ENCODE data around the gene SLAMF6. TPM values are rescaled to one million over a fixed set of nuclear protein-coding genes. Genes with fewer than 3 reads are reported as not detected.

SLAMF6 gene
- total RNA-seq, 1 donor from 2014 or later = not detected

DNA sequence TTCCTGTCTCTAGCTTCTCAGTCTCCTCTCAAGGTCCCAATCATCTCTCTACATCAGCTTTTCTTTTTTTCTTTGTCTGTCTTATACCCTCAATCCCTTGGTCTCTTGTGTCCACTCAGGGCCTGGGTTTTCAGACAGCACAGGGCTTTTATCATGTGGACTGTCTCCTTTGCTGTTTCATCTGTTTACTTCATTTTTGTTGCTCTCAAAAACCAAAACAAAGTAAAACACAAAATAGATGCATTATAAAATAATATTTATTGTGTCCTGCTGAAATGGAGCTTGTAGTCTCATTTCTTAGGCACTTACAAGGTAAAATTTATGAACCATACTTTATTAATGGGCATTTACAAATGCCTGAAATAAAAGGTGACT is 17.8 kb upstream of the SLAMF6 start:
- no peak for DNase-seq (ENCODE audit: low spot score in 2 of 2)
- Histone ChIP-seq H3K36me3 (no peaks in the 10 kb centered on the region), H3K27me3 (no peaks in the 10 kb centered on the region), H3K9me3 (no peaks in the 10 kb centered on the region), H3K4me3 (no peak overlapping the region), H3K4me1 (no peaks in the 10 kb centered on the region), H3K27ac (no peak overlapping the region)
- TF ChIP-seq, protein P1, sequence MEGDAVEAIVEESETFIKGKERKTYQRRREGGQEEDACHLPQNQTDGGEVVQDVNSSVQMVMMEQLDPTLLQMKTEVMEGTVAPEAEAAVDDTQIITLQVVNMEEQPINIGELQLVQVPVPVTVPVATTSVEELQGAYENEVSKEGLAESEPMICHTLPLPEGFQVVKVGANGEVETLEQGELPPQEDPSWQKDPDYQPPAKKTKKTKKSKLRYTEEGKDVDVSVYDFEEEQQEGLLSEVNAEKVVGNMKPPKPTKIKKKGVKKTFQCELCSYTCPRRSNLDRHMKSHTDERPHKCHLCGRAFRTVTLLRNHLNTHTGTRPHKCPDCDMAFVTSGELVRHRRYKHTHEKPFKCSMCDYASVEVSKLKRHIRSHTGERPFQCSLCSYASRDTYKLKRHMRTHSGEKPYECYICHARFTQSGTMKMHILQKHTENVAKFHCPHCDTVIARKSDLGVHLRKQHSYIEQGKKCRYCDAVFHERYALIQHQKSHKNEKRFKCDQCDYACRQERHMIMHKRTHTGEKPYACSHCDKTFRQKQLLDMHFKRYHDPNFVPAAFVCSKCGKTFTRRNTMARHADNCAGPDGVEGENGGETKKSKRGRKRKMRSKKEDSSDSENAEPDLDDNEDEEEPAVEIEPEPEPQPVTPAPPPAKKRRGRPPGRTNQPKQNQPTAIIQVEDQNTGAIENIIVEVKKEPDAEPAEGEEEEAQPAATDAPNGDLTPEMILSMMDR (IDR thresholded peaks at IDR 0.05) = no peak
- intact Hi-C loops (cut with DNase I) = no loop called here

DNA sequence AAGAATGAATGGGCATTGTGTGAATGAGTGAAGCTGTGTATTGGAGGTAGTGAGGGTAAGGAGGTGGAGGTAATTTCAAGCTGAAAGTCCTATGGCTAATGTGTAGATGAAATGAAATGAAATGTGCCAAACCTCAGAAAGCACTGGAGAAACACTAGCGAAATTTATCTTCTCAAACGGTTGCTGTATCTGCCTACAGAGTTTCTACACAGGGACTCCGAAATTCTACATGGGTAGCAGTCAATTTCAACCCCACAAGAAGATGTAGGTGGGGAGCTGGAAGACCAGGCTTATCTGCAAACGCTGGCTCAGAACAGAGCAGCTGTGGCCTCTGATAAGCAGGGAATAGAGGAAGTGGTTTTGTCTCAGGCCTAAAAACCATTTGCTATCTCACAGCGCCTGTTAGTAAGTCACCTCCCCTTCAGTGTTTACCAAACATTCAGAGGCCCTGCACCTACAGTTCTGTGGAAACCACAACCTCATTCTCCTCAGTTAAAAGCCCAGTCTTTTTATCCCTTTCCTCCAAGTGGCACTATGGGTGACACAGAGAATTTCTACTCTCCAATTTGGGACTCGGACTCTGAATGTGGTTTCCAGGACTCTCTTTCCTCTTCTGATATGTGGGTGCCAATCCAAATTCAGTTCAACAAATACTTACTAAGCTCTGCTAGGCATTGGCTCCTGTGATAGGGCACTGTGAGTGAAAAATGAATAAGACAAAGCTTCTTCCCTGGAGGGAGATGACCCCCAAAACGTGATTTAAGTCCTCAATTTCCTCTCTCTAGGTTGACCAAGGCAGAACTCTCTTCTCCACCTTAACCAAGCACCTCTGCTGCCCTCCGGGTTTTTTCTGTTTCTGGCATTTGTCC is 17.2 kb upstream of the SLAMF6 start:
- peaks cover 0 to 1% of the 10 kb centered on the region in 2 donors for H3K9me3 ChIP-seq
- no peak overlapping the region for H3K27ac ChIP-seq
- TF ChIP-seq, protein P1 (IDR thresholded peaks at IDR 0.05) = no peak
- H3K4me1 ChIP-seq = no peaks in the 10 kb centered on the region
- DNase-seq (ENCODE audit: low spot score in 2 of 2) = no peak
- H3K27me3 ChIP-seq = no peaks in the 10 kb centered on the region
- intact Hi-C loops (cut with DNase I) = no loop called here
- H3K4me3 ChIP-seq = no peak overlapping the region
- no peaks in the 10 kb centered on the region for H3K36me3 ChIP-seq

DNA sequence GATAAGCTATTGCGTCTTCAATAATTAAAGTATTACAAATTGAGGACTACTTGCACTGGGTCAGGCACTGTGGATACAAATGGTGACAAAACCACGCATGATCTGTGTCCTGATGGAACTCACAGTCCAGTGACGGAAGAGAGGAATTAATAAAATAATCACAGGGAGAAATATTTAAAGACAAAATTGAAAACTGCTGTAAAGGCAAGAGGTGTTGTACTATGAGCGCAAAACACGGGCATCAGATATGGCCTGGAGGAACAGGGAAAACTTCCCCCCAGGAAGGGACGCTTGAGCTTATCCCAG is 16.6 kb upstream of the SLAMF6 start:
- TF ChIP-seq, protein P1 (IDR thresholded peaks at IDR 0.05) = no peak
- Histone ChIP-seq H3K4me1 (no peaks in the 10 kb centered on the region), H3K4me3 (no peak overlapping the region), H3K36me3 (no peaks in the 10 kb centered on the region), H3K27me3 (no peaks in the 10 kb centered on the region), H3K9me3 (peaks cover 0 to 3% of the 10 kb centered on the region in 2 donors), H3K27ac (no peak overlapping the region)
- no peak for DNase-seq (ENCODE audit: low spot score in 2 of 2)
- intact Hi-C loops (cut with DNase I) = no loop called here

DNA sequence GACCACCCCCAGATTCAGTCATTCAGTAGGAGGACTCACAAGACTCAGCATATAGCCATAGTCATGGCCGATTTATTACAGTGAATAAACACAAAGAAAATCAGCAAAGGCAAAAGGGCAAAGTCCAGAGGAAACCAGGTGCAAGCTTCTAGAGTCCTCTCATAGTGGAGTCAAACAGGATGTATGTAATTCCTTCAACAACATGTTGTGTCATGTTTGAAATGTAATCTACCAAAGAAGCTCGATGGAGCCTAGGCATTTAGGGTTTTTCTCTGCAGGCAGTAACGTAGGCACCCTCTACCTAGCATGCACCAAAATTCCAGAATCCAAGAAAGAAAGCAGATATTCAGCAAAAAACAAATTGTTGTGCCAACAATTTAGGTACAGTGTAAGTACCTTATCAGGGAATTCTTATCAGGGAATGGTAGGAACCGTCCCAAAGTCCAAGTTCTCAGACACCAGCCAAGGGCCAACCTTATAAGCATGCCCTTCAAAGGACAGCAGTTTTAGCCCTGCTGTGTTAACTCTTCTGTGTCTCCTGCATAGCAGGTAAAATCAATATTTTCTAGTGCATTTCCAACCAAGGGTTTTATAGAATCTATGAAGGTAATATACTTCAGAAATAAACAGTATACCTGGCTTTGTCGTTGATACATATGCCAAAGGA is 16.1 kb upstream of the SLAMF6 start:
- Histone ChIP-seq H3K4me3 (no peak overlapping the region), H3K27ac (no peak overlapping the region), H3K36me3 (no peaks in the 10 kb centered on the region), H3K27me3 (no peaks in the 10 kb centered on the region), H3K9me3 (peaks cover 0 to 3% of the 10 kb centered on the region in 2 donors), H3K4me1 (no peaks in the 10 kb centered on the region)
- no peak for DNase-seq (ENCODE audit: low spot score in 2 of 2)
- intact Hi-C loops (cut with DNase I) = no loop called here
- TF ChIP-seq, protein P1 (IDR thresholded peaks at IDR 0.05) = no peak

DNA sequence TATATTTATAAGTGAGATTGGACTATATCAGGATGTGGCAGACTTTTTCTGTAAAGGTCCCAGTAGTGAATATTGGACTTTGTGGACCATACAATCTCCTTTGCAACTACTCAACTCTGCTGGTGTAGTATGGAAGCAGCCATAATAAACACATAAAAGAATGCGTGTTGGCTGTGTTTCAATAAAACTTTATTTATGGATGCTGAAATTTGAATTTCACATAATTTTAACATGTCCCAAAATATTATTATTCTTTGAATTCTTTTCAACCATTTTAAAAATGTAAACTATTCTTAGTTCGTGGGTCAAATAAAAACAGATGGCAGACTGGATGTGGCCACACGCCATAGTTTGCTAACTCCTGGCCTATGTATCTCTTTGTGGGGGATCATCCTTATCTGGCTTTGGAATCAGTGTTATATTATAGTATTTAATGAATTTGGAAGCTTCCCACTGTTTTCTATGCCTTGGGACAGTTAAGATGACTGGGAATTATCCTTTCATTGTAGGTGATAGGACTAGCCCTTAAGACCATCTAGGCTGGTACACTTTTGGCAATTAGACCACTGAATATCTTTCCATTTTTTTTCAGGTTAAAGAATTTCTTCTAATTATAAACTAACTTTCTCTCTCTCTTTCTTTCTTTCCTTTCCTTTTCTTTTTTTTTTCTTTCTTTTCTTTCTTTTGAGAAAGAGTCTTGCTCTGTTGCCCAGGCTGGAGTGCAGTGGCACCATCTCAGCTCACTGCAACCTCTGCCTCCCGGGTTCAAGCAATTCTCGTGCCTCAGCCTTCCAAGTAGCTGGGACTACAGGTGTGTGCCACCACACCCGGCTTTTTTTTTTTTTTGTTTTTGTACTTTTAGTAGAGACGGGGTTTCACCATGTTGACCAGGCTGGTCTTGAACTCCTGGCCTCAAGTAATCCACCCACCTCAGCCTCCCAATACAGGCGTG is 14.9 kb upstream of the SLAMF6 start:
- TF ChIP-seq, protein P1 (IDR thresholded peaks at IDR 0.05) = no peak
- no peaks in the 10 kb centered on the region for H3K4me1 ChIP-seq
- H3K4me3 ChIP-seq = no peak overlapping the region
- H3K27ac ChIP-seq = no peak overlapping the region
- intact Hi-C loops (cut with DNase I) = no loop called here
- no peaks in the 10 kb centered on the region for H3K27me3 ChIP-seq
- no peaks in the 10 kb centered on the region for H3K36me3 ChIP-seq
- peaks cover 0 to 3% of the 10 kb centered on the region in 2 donors for H3K9me3 ChIP-seq
- DNase-seq (ENCODE audit: low spot score in 2 of 2) = no peak

Measured in ascending aorta (tissue), 2 donors.